ENCODE measurements around the gene SCPEP1.

SCPEP1 gene

GRCh38 chr17:56943505-56944125, 34.3 kb upstream of the SCPEP1 start:
- TF ChIP-seq ARNT (IDR thresholded peaks at IDR 0.05), result no peak
- CTCF ChIA-PET, result interaction anchor here (0.6 kb wide), 1 partner anchor 17 kb away, joined by 4 read pairs; the partner anchor contains the start of gene COIL
- POLR2A ChIA-PET, result interaction anchor here (1.0 kb wide), 1 partner anchor 30 kb away, joined by 3 read pairs; the partner anchor contains the start of gene TRIM25
- no peak for DNase-seq (ENCODE audit: extremely low spot score)

GRCh38 chr17:56945938-56946505, 31.9 kb upstream of the SCPEP1 start:
- TF ChIP-seq SUZ12 (IDR thresholded peaks at IDR 0.05), result no peak
- no peak for TF ChIP-seq FOXK2 (IDR thresholded peaks at IDR 0.05)
- TF ChIP-seq BHLHE40 (IDR thresholded peaks at IDR 0.05; ENCODE audit: borderline replicate concordance), result no peak
- no peak for TF ChIP-seq TARDBP (IDR thresholded peaks at IDR 0.05)
- no peak for TF ChIP-seq FOXA1 (IDR thresholded peaks at IDR 0.05)
- no peak for TF ChIP-seq HDGF (IDR thresholded peaks at IDR 0.05; ENCODE audit: borderline replicate concordance)
- no peak for TF ChIP-seq L3MBTL2 (conservative IDR thresholded peaks at IDR 0.05)
- no peak for TF ChIP-seq PKNOX1 (IDR thresholded peaks at IDR 0.05)
- TF ChIP-seq CTBP1 (IDR thresholded peaks at IDR 0.05; ENCODE audit: borderline replicate concordance), result no peak
- TF ChIP-seq NFRKB (IDR thresholded peaks at IDR 0.05), result no peak
- TF ChIP-seq LEF1 (IDR thresholded peaks at IDR 0.05; ENCODE audit: borderline replicate concordance), result no peak
- no peak for TF ChIP-seq SP1 (IDR thresholded peaks at IDR 0.05)
- TF ChIP-seq ZNF384 (IDR thresholded peaks at IDR 0.05), result no peak
- no peak for TF ChIP-seq ELF4 (IDR thresholded peaks at IDR 0.05)
- TF ChIP-seq ARNT (IDR thresholded peaks at IDR 0.05), result no peak
- no peak for TF ChIP-seq FOXM1 (IDR thresholded peaks at IDR 0.05; ENCODE audit: borderline replicate concordance)
- POLR2A ChIA-PET, result no interaction called here
- no peak for DNase-seq (ENCODE audit: extremely low spot score)
- CTCF ChIA-PET, result no interaction called here

- POLR2A ChIA-PET, result no interaction called here
- TF ChIP-seq PKNOX1 (IDR thresholded peaks at IDR 0.05) (no peak), FOXA1 (IDR thresholded peaks at IDR 0.05) (no peak), CTBP1 (IDR thresholded peaks at IDR 0.05; ENCODE audit: borderline replicate concordance) (no peak), FOXM1 (IDR thresholded peaks at IDR 0.05; ENCODE audit: borderline replicate concordance) (no peak), FOXK2 (IDR thresholded peaks at IDR 0.05) (no peak), HDGF (IDR thresholded peaks at IDR 0.05; ENCODE audit: borderline replicate concordance) (no peak), SP1 (IDR thresholded peaks at IDR 0.05) (no peak), BHLHE40 (IDR thresholded peaks at IDR 0.05; ENCODE audit: borderline replicate concordance) (no peak)
- CTCF ChIA-PET, result no interaction called here
- no peak for DNase-seq (ENCODE audit: extremely low spot score)
Observed at GRCh38 chr17:56947741-56948140, 30.2 kb upstream of the SCPEP1 start.

- ChIA-PET POLR2A (interaction anchor here (1.5 kb wide), 1 partner anchor 12 kb away, joined by 5 read pairs; the partner anchor contains the start of gene COIL), CTCF (no interaction called here)
- TF ChIP-seq ZNF384 (IDR thresholded peaks at IDR 0.05) (no peak), SUZ12 (IDR thresholded peaks at IDR 0.05) (no peak)
- no peak for DNase-seq (ENCODE audit: extremely low spot score)
Observed at GRCh38 chr17:56948491-56948890, 29.4 kb upstream of the SCPEP1 start.

GRCh38 chr17:56949595-56949994, 28.3 kb upstream of the SCPEP1 start:
- ChIA-PET CTCF (interaction anchor here (0.6 kb wide), 1 partner anchor 357 kb away, joined by 3 read pairs; no protein-coding TSS in a partner anchor), POLR2A (interaction anchor here (1.5 kb wide), 1 partner anchor 11 kb away, joined by 5 read pairs; the partner anchor contains the start of gene COIL)
- TF ChIP-seq BHLHE40 (IDR thresholded peaks at IDR 0.05; ENCODE audit: borderline replicate concordance), result no peak
- no peak for DNase-seq (ENCODE audit: extremely low spot score)

- TF ChIP-seq L3MBTL2 (conservative IDR thresholded peaks at IDR 0.05) (no peak), SUZ12 (IDR thresholded peaks at IDR 0.05) (no peak), HDGF (IDR thresholded peaks at IDR 0.05; ENCODE audit: borderline replicate concordance) (no peak), LEF1 (IDR thresholded peaks at IDR 0.05; ENCODE audit: borderline replicate concordance) (no peak), TARDBP (IDR thresholded peaks at IDR 0.05) (no peak), SP1 (IDR thresholded peaks at IDR 0.05) (no peak), PKNOX1 (IDR thresholded peaks at IDR 0.05) (no peak), FOXA1 (IDR thresholded peaks at IDR 0.05) (no peak), BHLHE40 (IDR thresholded peaks at IDR 0.05; ENCODE audit: borderline replicate concordance) (no peak), CTBP1 (IDR thresholded peaks at IDR 0.05; ENCODE audit: borderline replicate concordance) (no peak), ELF4 (IDR thresholded peaks at IDR 0.05) (no peak), ARNT (IDR thresholded peaks at IDR 0.05) (no peak), ZNF384 (IDR thresholded peaks at IDR 0.05) (no peak), FOXK2 (IDR thresholded peaks at IDR 0.05) (no peak), FOXM1 (IDR thresholded peaks at IDR 0.05; ENCODE audit: borderline replicate concordance) (no peak), NFRKB (IDR thresholded peaks at IDR 0.05) (no peak)
- ChIA-PET CTCF (no interaction called here), POLR2A (no interaction called here)
- DNase-seq (ENCODE audit: extremely low spot score), result no peak
Observed at GRCh38 chr17:56956992-56957391, 20.9 kb upstream of the SCPEP1 start.

All from HEK293T (cell line).